ENCODE measurements around the gene C1QTNF1.
A peak's percentile ranks its signal among the peaks of the same experiment; 100 is the strongest.
"Not testable (repeated sequence)": the region's sequence is repeated elsewhere in the genome, so short reads cannot be mapped to it uniquely, and the experiment has no call there.

Gene C1QTNF1

DNA sequence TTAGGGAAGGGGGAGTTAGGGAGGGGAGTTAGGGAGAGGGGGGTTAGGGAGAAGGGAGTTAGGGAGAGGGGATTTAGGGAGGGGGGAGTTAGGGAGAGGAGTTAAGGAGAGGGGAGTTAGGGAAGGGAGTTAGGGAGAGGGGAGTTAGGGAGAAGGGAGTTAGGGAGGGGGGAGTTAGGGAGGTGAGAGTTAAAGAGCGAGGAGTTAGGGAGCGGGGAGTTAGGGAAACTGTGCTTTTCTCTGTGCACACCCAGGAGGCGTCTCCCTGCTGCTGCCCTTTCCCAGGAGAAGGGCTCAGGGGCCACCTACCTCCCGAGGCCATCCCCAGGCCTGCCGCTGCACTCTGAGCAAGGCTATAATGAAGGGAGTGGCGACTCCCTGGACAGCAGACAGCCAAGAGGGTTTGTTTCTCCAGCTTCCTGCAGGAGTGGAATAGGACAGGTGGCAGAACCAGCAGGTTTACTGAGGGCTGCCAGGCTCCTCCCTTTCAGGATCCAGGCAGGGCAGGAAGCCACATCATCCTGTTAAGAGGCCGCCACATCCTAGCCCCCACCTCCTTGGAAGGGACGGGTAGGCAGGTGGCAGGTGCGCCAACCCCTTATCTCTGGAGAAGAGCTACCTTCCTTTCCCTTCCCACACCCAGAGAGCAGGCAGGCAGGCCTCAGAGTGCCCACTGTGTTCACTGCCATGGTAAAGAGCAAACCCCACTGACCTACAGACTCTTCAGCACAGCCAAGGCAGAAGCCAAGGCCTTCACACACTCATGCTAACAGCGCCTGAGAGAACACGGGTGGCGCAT is 18.7 kb upstream of the C1QTNF1 start:
- DNase-seq (ENCODE audit: low read depth in 2 of 2, low spot score in 1 of 2): no peak

GRCh38 chr17:79006046-79006445 is 17.9 kb upstream of the C1QTNF1 start:
- DNase-seq (ENCODE audit: low read depth in 2 of 2, low spot score in 1 of 2): no peak

GRCh38 chr17:79006794-79007503 is 17.0 kb upstream of the C1QTNF1 start:
- DNase-seq (ENCODE audit: low read depth in 2 of 2, low spot score in 1 of 2): no peak

DNA sequence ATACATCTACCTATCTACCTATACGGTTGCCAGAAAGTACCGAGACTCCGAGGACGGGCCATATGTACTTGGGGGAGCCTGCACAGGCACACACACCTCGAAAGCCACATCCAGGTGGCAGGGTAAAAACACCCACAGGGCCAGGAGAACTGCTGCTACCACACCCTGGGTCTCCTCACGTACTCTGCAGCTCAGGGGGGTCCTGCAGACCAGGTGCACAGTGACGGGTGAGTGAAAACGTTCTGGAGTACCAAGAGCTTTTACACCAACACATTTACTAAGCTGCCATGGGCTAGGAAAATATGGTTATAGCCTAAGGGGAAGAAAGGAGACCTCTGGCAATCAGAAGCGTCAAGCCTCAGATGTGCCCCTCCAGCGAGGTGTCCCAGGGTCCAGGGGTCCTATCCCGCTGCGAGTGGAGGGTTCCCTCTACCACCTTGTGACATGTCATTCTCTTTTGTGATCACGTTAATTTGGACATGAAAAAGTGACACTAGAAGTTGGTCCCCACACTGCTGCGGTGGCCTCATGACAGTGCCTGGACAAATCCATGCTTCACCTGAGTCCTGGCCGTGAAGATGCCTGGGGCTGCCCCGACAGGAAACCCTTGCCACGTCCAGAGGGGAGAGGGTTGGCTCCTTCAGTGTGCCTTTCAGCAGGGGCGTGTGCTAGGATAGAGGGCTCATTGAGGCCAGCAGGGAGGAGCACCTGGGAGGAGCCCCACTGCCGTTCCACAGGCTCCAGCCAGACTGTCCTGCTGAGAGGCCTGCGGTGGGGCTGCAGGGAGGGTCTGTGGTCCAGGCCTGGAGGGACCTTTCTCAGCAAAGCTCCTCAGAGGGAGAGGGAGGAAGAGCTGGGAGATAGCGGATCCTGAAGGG is 16.2 kb upstream of the C1QTNF1 start:
- DNase-seq (ENCODE audit: low read depth in 2 of 2, low spot score in 1 of 2): no peak

GRCh38 chr17:79008666-79009387 is 15.1 kb upstream of the C1QTNF1 start:
- DNase-seq (ENCODE audit: low read depth in 2 of 2, low spot score in 1 of 2): no peak

DNA sequence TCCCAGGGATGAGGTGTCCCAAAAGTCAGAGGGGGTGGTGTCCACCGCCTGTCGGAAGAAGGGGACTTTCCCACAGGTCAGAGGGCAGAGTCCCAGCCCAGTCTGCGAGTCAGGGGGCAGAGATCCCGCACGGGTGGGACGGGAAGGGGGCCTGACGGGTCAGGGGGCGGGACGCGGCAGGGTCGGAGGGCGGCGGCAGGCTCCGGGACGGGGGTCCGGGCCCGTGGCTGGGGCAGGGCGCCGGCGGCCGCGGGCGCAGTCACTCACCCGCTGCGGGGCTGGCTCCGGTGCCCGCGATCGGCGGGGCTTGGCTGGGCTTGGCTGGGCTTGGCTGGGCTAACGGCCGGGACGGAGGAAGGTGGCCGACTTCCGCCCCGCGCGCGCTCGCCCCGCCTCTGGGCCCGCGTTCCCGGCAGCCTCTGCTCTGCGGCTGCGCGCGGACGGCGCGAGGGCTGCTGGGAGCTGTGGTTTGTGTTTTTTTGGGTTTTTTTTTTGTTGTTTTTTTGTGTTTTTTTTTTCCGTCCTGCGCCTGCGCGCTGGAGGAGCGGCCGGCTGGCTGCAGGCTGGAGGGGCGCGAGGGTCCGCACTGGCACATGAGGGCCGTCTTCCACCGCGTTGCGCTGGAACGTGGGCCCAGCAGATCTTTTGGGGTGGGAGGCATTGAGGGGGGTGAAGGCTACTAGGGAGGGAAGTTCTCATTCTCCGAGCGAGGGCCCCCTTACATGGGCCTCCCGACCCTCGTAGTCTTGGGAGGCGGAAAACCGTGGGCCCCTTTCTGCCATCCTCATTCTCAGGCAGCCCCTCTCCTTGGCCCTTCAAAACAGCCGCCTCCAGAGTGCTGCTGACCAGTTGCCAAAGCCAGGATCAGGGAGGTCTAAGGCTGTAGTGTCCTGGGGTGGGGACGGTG is 14.3 kb upstream of the C1QTNF1 start, which contains the start of gene CANT1:
TSS of gene CANT1 (minus strand) at position 368 of the 907 bp plus-strand sequence. CDS start 12,142 bp downstream, outside the sequence.
- peak; percentile 58 to 63 for DNase-seq (ENCODE audit: low read depth in 2 of 2, low spot score in 1 of 2)

DNA sequence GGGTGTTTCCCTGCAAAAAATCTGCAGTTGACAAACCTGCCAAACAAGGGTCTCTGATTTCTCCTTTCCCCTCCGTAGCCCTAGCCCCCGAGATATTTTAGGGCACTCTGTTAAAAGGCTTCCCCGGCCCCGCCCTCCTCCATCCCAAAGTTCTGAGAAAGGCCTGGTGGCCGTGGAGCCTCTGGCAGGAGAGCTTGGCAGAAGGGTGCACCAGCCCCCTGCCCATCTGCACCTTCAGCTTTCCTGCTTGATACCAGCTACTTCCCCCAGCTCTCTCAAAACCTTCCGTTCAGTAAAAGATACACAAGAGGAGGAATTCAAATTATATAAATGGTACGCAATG is 13.7 kb upstream of the C1QTNF1 start:
- no peak for DNase-seq (ENCODE audit: low read depth in 2 of 2, low spot score in 1 of 2)

DNA sequence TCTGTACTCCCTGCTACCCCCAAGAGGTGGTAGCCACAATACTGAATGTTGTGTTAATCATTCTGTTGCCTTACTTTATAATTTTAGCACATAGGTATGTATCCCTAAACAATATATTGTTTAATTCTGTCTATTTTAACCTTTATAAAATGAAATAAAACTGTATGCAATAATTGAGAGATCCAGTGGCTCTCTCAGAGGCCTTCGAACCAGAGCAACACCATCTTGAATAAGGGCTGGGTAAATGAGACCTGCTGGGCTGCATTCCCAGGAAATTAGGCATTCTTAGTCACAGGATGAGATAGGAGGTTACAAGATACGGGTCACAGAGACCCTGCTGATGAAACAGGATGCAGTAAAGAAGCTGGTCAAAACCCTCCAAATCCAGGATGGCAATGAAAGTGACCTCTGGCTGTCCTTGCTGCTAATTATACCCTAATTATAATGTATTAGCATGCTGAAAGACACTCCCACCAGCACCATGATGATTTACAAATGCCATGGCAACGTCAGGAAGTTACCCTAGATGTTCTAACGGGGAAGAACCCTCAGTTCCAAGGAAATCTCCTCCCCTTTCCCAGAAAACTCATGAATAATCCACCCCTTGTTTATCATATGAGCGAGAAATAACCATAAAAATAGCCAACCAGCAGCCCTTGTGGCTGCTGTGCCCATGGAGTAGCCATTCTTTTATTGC is 12.4 kb upstream of the C1QTNF1 start:
- DNase-seq (ENCODE audit: low read depth in 2 of 2, low spot score in 1 of 2): no peak

DNA sequence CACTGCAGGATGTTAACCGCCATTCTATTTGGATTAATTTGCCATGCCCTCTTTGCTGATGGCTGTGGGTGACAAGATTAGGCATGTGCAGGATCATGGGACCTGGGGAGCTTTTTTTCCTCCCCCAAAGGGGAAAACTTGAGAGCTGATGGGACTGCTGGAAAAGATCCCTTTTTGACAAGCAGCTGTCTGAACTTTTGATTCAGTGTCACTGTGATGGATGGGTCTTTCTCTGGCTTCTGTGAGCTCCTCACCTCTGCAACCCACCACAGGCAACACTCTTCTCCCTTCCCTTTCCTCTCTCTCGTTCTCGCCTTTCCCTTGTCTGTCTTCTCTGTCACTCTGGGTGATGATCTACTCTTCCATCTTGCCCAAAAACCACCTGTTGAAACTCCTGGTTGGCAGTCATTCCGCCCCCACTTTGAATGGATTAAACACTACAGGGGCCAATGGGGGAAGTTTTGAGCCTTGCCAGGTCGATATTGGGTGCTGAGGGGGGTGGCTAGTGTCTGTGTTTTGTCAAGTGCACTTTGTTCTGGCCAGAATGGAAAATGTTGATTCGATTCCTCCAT is 11.3 kb upstream of the C1QTNF1 start:
- DNase-seq (ENCODE audit: low read depth in 2 of 2, low spot score in 1 of 2): no peak

DNA sequence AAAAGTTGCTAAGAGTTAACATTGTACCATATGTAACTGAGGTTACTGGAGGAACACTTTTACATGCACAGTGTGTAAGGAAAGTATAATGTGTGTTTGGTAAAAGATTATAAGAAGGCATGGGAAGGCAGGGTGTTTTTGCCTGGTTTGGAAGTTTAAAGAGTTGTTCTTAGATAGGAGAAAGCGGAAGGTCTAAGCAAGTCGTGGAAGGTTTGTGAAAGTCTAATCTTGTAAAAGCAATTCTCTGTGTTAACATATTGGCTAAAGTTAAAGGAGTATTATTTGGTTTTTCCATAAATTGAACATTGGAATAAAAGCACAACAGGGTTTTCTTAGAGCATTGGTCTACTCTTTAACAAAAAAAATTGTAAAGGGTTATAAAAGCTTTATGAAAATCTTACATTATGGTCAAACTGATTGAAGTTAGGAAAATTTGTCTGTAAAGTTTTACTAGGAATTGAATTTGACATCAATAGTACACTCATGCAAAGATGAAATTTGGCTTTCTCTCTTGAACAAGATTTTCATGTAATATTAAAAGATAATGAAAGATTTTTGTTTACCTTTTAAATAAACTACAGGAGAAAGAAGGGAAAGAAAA is 9.7 kb upstream of the C1QTNF1 start:
- no peak for DNase-seq (ENCODE audit: low read depth in 2 of 2, low spot score in 1 of 2)

- no peak for DNase-seq (ENCODE audit: low read depth in 2 of 2, low spot score in 1 of 2)
Observed at GRCh38 chr17:79017546-79018369, 6.2 kb upstream of the C1QTNF1 start.

- DNase-seq (ENCODE audit: low read depth in 2 of 2, low spot score in 1 of 2): no peak
Observed at GRCh38 chr17:79018370-79018695, 5.6 kb upstream of the C1QTNF1 start.

- DNase-seq (ENCODE audit: low read depth in 2 of 2, low spot score in 1 of 2): no peak
Observed at GRCh38 chr17:79019261-79019631, 4.7 kb upstream of the C1QTNF1 start.

GRCh38 chr17:79019632-79020584 is 4.1 kb upstream of the C1QTNF1 start:
- peak in 1 of 2 donors; percentile 17 for DNase-seq (ENCODE audit: low read depth in 2 of 2, low spot score in 1 of 2)

- DNase-seq (ENCODE audit: low read depth in 2 of 2, low spot score in 1 of 2): no peak
Observed at GRCh38 chr17:79020631-79021301, 3.2 kb upstream of the C1QTNF1 start.

GRCh38 chr17:79021929-79022328 is 2.0 kb upstream of the C1QTNF1 start:
- not testable (repeated sequence) for DNase-seq (ENCODE audit: low read depth in 2 of 2, low spot score in 1 of 2)
